GM12801 (cell line): ENCODE measurements around the gene HMX1.

ENCODE experiments used
- CTCF ChIP-seq: IDR thresholded peaks from one replicate; pipeline ENCODE4 v1.5.1; 2011; ENCODE audit warnings: control low read depth; ENCODE audit not compliant: insufficient read length; ENCODE audit errors: extremely low read depth

The HMX1 gene

GRCh38 chr4:8906991-8907595, 35.5 kb upstream of the HMX1 start:
- TF ChIP-seq CTCF: no peak

GRCh38 chr4:8906668-8906970, 35.0 kb upstream of the HMX1 start:
- TF ChIP-seq CTCF: no peak

DNA sequence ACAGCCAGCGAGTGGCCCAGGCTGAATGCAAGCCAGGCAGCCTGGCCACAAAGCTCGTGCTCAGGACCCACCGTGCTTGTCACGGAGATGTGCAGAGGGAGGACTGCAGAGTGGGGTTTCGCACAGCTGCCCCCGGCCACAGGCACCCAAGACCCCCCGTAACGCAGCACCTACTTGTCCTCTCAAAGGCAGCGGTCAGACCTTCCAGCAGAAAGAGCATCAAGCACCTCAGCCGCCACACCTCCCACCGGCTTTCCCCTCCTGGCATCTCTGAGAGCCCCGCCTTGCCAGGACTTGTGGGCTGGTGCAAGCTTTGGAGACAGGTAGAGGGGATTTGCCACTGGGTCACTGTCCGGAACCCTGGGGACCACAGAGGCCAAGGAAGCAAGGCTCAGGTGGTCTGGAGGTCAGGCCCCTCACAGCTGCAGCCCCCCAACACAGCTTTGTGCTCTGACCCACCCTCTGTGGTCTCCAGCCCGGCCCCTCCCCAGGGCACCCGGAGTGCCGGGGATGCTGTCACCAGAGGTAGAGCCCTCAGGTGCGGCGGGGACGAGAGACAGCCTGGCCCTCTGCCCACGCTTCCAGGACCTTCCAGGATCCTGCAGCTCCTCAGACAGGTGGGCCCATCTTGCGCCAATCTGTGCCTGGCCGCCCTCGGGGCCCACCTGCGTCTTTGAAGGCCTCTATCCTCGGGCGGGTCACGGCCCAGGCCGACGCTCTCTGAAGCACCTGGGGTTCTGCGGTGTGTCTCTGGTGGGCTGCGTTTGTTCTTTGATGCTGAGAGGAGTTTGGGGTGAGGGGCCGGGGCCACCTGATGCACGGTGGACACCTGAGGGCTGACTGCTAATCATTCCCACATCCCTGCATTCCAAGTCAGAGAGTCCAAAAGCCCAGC, 34.4 kb upstream of the HMX1 start:
- TF ChIP-seq CTCF: no peak

DNA sequence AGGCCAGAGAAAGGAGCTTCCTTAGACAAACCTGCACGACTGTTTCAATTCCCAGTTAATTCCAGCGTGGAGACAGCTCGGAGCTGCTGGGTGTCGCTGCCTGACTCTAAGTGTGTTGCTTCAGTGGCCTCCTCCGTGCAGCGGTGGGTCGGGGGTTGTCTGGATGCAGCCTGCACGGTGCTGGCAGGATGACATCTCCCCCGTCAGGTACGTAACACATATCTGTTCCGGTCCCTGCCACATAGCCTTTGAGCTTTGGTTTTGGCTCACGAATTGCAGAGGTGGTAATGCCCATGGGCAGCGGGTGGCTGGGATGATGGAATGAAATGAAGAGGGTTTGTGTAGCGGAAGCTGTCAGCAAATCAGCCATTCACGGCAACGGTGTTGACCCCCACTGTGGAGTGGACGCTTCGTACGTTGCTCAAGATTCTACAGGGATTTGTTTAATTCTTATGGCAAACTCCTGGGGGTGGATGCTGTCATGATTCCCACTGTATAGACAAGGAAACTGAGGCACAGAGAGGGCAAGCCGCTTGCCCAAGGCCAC, 33.7 kb upstream of the HMX1 start:
- TF ChIP-seq CTCF: no peak

DNA sequence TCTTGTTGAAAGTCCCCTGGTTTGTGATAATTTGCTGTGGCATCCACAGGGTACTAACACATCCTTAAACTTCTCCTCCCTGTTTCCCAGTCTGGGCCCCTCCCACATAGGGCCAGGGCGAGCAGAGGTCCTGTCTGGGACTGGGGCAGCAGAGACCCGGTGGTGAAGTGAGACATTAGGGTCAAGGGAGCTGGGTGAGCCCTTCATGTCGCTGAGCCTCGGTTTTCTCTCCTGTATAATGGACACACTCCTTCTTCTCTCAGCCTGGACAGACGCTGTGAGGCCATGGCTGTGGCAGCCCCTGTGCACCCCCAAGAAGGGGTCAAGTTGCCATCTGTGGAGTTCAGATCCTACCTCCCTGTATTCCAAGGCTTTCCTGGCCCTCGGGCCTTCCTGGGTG, 33.0 kb upstream of the HMX1 start:
- no peak for TF ChIP-seq CTCF

DNA sequence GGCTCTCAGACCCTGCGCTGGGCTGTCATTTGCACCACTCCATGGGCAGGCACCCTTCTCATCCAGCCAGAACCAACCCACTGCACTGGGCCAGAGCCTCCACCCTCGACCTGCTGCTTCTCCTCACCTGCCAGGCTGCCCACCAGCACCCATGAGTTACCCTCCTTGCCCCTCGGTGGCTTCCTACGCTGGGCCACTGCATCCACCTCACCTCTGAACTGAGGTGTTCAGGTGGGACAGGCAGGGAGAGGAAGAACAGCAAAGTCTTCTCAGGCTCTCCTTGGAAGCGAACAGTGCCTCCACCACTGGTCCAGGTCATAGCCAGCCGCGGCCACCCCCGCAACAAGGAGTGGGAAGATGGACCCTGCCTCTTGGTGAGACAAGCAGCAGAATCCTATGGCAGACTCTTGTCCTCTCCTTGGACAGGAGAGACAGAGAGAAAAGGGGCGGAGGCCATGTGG, 32.4 kb upstream of the HMX1 start:
- TF ChIP-seq CTCF: no peak

- no peak for TF ChIP-seq CTCF
These were observed 29.7 kb upstream of the HMX1 start for GRCh38 chr4:8901335-8901734.
